HL-60 (cell line): ENCODE measurements around the gene STXBP5L.

Experiments
- DNase-seq, 2 experiments: peaks; one replicate each; pipeline ENCODE4 v3.0.0-alpha.2; 2010 to 2020; ENCODE audit warnings: low read depth in 1 of 2, low spot score in 1 of 2
- H3K27ac ChIP-seq: fragments of 250-450 bp; sonication (Bioruptor Pico); replicated peaks from 2 replicates; pipeline ENCODE4 v1.5.1; 2020; ENCODE audit warnings: mild to moderate bottlenecking, moderate library complexity
- H3K27me3 ChIP-seq: fragments of 250-450 bp; sonication (Bioruptor Pico); 2 replicates; pipeline ENCODE4 v1.5.1; 2021; ENCODE audit warnings: mild to moderate bottlenecking, moderate library complexity; ENCODE audit not compliant: insufficient read depth, poor library complexity, severe bottlenecking
- H3K4me3 ChIP-seq: replicated peaks from 2 replicates; pipeline ENCODE4 v1.5.1; 2011; ENCODE audit warnings: mild to moderate bottlenecking, control low read depth, low read length; ENCODE audit not compliant: insufficient read depth
- CTCF ChIP-seq: IDR thresholded peaks from one replicate; pipeline ENCODE4 v1.5.1; 2011; ENCODE audit warnings: low read length, control low read depth, inconsistent platforms; ENCODE audit not compliant: insufficient read depth
- GABPA ChIP-seq: IDR thresholded peaks from 2 replicates; pipeline ENCODE4 v1.6.1; 2012; ENCODE audit warnings: low read depth
- POLR2AphosphoS5 ChIP-seq: IDR thresholded peaks from 2 replicates; pipeline ENCODE4 v1.6.1; 2012; ENCODE audit warnings: low read depth
- REST ChIP-seq: IDR thresholded peaks from 2 replicates; pipeline ENCODE4 v1.6.1; 2012; ENCODE audit warnings: low read depth; ENCODE audit not compliant: insufficient replicate concordance
- SPI1 ChIP-seq: IDR thresholded peaks from 2 replicates; pipeline ENCODE4 v1.6.1; 2012; ENCODE audit warnings: low read depth, mild to moderate bottlenecking, borderline replicate concordance

The STXBP5L gene

GRCh38 chr3:121231872-121232271 is 323.9 kb downstream of the STXBP5L start:
- H3K27ac ChIP-seq, result no peak overlapping the region
- H3K4me3 ChIP-seq, result no peak overlapping the region
- DNase-seq, result no peak
- H3K27me3 ChIP-seq, result peaks cover 2% of the 10 kb centered on the region
- TF ChIP-seq SPI1, result no peak
- no peak for TF ChIP-seq POLR2AphosphoS5
- no peak for TF ChIP-seq CTCF
- no peak for TF ChIP-seq GABPA
- no peak for TF ChIP-seq REST

DNA sequence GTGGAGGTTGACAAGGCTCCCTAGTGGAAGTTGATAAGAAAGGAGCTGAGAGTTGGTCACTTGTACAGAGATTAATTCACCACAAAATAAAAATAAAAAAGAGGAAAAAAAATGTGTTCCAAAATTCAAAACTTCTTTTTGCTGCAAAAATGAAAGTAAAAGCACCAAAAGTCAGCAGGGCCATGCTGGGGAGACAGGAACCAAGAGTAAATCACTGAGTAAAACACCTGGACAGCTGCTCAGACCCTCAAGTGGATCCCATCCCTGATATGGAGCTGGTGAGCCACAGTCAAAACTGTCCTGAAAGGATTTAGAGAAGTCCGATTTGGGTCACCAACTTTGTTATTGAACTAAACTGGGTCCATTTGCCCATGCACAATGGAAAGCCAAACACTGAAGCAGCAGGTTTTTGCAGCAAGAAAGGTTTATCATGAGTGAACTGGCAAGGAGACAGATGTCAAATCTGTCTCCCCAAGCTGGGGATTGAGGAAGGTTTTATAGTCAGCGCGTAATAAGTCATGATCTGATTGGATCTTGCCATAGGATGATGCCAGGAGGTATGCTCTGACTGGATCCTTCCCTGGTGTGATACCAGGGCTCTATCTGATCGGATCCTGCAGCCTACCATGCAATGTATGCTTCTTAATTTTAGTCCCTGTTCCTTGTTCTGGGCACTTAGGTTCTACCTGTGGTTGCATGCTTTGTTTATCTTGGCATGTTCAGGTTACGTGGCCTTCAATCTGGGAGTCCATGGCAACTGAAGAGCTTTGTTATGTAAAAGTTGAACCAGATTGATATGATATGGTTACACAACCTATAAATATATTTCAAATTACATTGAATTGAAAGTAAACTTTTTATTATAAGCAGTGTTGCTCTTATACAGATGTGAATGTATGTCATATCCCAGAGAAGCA is 324.6 kb downstream of the STXBP5L start:
- no peak for DNase-seq

GRCh38 chr3:121243208-121243607 is 335.2 kb downstream of the STXBP5L start:
- no peak for DNase-seq
- H3K27ac ChIP-seq, result no peak overlapping the region
- TF ChIP-seq SPI1, result no peak
- TF ChIP-seq REST, result no peak
- TF ChIP-seq POLR2AphosphoS5, result no peak
- no peak for TF ChIP-seq GABPA
- TF ChIP-seq CTCF, result no peak
- no peak overlapping the region for H3K4me3 ChIP-seq
- no peaks in the 10 kb centered on the region for H3K27me3 ChIP-seq

More for the DNA sequence above, 324.6 kb downstream of the STXBP5L start:
- no peak overlapping the region for H3K4me3 ChIP-seq
- peaks cover 2% of the 10 kb centered on the region for H3K27me3 ChIP-seq
- TF ChIP-seq SPI1 (no peak), GABPA (no peak), POLR2AphosphoS5 (no peak)
- H3K27ac ChIP-seq, result no peak overlapping the region

DNA sequence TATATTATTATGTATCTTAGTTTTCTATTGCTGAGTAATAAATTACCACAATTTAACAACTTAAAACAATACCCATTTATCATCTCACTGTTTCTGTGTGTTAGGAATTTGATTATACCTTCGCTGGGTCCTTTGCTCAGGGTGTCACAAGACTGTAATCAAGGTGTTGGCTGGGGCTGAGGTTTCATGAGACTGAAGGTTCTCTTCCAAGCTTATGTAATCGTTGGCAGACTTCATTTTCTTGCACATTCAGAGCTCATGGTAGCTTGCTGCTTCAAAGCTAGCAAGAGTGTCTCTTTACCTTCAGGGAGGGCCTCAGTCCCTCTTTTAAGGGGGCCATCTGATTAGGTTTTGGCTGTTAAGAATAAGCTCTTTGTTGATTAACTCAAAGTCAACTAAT is 344.7 kb downstream of the STXBP5L start:
- Histone ChIP-seq H3K27ac (no peak overlapping the region), H3K4me3 (no peak overlapping the region), H3K27me3 (no peaks in the 10 kb centered on the region)
- TF ChIP-seq CTCF, result no peak
- no peak for TF ChIP-seq REST
- no peak for TF ChIP-seq POLR2AphosphoS5
- TF ChIP-seq SPI1, result no peak
- TF ChIP-seq GABPA, result no peak
- no peak for DNase-seq
